Immature natural killer cell (primary cell): Measurements from ENCODE around the gene STOX1. TPM values are rescaled to one million over a fixed set of nuclear protein-coding genes. Genes with fewer than 3 reads are reported as not detected.
A peak's percentile ranks its signal among the peaks of the same experiment; 100 is the strongest.
"Not testable (repeated sequence)": the region's sequence is repeated elsewhere in the genome, so short reads cannot be mapped to it uniquely, and the experiment has no call there.

Source experiments
- DNase-seq, 3 donors: peaks; one replicate each; pipeline ENCODE4 v3.0.0; 2022; ENCODE audit warnings: mixed read lengths in 1 of 3
- H3K27ac Mint-ChIP-seq, 6 donors: one replicate each; pipeline ENCODE4 v1.8.0; 2020; ENCODE audit warnings: mixed read lengths in 6 of 6, mild to moderate bottlenecking in 5 of 6, inconsistent platforms in 4 of 6, moderate library complexity in 3 of 6
- H3K27me3 Mint-ChIP-seq, 3 donors: one replicate each; pipeline ENCODE4 v1.8.0; 2020 to 2021; ENCODE audit warnings: low read depth in 3 of 3, mild to moderate bottlenecking in 3 of 3, mixed read lengths in 3 of 3, moderate library complexity in 3 of 3, inconsistent platforms in 1 of 3
- H3K36me3 Mint-ChIP-seq, 3 donors: one replicate each; pipeline ENCODE4 v1.8.0; 2020; ENCODE audit warnings: mixed read lengths in 3 of 3, inconsistent platforms in 2 of 3, mild to moderate bottlenecking in 2 of 3
- H3K4me1 Mint-ChIP-seq, 2 donors: one replicate each; pipeline ENCODE4 v1.8.0; 2020; ENCODE audit warnings: inconsistent platforms in 2 of 2, mild to moderate bottlenecking in 2 of 2, mixed read lengths in 2 of 2, moderate library complexity in 1 of 2
- H3K4me3 Mint-ChIP-seq, 5 donors: one replicate each; pipeline ENCODE4 v1.8.0; 2020; ENCODE audit warnings: mild to moderate bottlenecking in 5 of 5, mixed read lengths in 5 of 5, inconsistent platforms in 3 of 5, moderate library complexity in 3 of 5
- H3K9me3 Mint-ChIP-seq, 6 donors: one replicate each; pipeline ENCODE4 v1.8.0; 2020; ENCODE audit warnings: mild to moderate bottlenecking in 6 of 6, mixed read lengths in 6 of 6, inconsistent platforms in 4 of 6, moderate library complexity in 3 of 6
- polyA plus RNA-seq, 3 donors: library from polyadenylated mRNA; unstranded; fragments of 300-500 nt; fragmentation: Illumina TruSeq; gene quantifications; one replicate each; pipeline ENCODE4 v1.2.3, GENCODE V29; 2021

Gene STOX1
- polyA plus RNA-seq, 3 donors from 2014 or later, result not detected

DNA sequence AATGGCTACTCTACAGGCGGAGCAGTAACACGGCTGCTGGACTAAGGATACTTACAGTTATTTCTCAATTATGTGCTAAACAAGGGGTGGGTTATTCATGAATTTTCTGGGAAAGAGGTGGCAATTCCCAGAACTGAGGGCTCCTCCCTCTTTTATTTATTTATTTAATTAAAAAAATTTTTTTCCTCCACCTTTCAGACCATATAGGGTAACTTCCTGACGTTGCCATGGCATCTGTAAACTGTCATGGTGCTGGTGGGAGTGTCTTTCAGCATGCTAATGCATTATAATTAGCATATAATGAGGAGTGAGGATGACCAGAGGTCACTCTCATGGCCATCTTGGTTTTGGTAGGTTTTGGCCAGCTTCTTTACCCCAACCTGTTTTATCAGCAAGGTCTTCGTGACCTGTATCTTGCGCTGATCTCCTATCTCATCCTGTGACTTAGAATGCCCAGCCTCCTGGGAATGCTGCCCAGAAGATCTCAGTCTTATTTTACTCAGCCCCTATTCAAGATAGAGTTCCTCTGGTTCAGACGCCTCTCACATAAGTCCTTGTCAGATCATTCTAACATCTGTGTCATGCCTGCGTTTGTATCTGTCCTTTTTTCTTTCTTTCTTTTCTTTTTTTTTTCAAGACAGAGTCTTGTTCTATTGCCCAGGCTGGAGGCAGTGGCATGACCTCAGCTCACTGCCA is 15.9 kb upstream of the STOX1 start:
- no peaks in the 10 kb centered on the region for H3K9me3 Mint-ChIP-seq
- no peaks in the 10 kb centered on the region for H3K4me1 Mint-ChIP-seq
- DNase-seq, result no peak
- no peak overlapping the region for H3K4me3 Mint-ChIP-seq
- H3K27ac Mint-ChIP-seq, result no peak overlapping the region
- H3K36me3 Mint-ChIP-seq, result no peaks in the 10 kb centered on the region
- H3K27me3 Mint-ChIP-seq, result peaks cover 0 to 3% (median 1%) of the 10 kb centered on the region in 3 donors

DNA sequence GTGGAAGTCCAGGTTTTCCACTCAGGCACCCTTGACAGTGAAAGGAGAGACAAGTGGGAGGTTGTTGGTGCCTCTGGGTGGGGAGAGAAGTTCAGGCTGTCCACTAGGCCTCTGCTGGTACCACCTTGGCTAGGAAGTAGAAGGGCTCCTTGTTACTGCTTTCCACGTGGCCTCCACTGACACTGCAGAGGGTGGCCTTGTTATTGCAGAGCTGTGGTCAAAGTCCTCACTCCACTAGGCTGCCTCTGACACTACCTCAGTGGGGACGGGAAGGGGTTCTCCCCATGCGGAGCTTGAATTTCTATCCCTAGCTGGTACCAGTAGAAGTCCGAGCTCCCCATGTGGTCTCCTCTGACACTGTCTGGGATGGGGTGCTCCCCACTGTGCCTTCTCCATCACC is 14.9 kb upstream of the STOX1 start:
- no peaks in the 10 kb centered on the region for H3K9me3 Mint-ChIP-seq
- H3K36me3 Mint-ChIP-seq, result no peaks in the 10 kb centered on the region
- no peak overlapping the region for H3K27ac Mint-ChIP-seq
- no peak for DNase-seq
- H3K27me3 Mint-ChIP-seq, result peaks cover 0 to 3% (median 1%) of the 10 kb centered on the region in 3 donors
- no peak overlapping the region for H3K4me3 Mint-ChIP-seq
- H3K4me1 Mint-ChIP-seq, result no peaks in the 10 kb centered on the region

DNA sequence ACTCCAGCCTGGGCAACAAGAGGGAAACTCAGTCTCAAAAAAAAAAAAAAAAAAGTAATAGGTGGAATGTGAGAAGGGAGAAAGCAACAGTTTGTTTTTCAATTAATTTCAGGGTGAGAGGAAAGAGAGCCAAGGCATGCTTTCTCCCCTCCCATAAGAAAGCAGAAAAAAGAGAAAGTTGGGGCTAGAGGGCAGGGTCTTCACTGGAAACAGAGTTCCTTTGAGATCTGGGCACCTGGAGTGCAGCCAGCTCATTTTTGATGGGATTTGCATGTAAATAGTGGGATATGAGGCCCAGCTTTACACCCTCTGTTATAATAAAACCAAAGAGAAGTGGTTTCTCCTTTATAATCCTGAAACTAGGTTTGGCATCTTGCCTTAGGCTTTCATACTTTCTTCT is 13.8 kb upstream of the STOX1 start:
- Mint-ChIP-seq H3K4me1 (no peaks in the 10 kb centered on the region), H3K9me3 (no peaks in the 10 kb centered on the region), H3K36me3 (no peaks in the 10 kb centered on the region), H3K27me3 (peaks cover 0 to 3% (median 1%) of the 10 kb centered on the region in 3 donors), H3K4me3 (no peak overlapping the region), H3K27ac (no peak overlapping the region)
- no peak for DNase-seq

DNA sequence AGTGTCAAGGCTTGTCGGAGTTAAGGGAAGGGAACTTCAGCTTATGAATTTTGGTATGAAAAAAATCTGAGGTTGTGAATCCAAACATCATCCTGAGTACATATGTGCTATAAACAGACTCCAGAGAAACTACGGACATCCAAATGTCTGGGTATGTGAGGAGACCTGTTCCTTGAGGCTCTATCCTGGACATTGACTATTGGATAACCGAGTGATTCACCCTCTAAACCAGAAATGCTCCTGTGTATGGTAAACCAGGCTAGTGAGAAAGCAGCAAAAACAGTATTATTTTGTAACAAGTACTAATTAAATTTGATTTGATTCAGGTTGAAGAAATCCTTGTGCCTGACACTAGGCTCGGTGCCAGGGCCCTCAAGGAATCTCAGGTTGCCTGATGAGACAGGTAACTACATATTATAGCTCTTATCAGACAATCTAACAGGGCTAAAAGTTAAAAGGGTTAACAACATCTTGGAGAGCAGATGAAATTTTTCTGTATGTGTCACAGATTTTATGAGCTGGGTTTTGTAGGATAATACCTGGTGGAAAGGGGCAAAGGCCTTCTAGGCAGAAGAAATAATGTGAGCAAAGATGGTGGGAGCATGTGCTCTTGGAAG is 10.4 kb upstream of the STOX1 start:
- no peak for DNase-seq
- H3K9me3 Mint-ChIP-seq, result no peaks in the 10 kb centered on the region
- peak overlapping the region in 1 of 6 donors; percentile 2 for H3K27ac Mint-ChIP-seq
- H3K27me3 Mint-ChIP-seq, result peaks cover 0 to 3% (median 0%) of the 10 kb centered on the region in 3 donors
- no peak overlapping the region for H3K4me3 Mint-ChIP-seq
- no peaks in the 10 kb centered on the region for H3K36me3 Mint-ChIP-seq
- H3K4me1 Mint-ChIP-seq, result no peaks in the 10 kb centered on the region

DNA sequence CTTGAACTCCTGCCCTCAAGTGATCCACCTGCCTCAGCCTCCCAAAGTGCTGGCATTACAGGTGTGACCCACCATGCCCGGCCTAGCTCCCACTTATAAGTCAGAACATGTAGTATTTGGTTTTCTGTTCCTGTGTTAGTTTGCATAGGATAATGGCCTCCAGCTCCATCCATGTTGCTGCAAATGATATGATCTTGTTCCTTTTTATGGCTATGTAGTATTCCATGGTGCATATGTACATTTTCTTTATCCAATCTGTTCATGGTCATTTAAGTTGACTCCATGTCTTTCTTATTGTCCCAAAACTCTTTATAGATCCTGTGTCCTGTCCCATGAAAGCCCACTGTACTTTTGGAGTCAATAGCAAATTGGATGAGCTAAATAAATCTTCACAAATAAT is 7.0 kb upstream of the STOX1 start:
- DNase-seq, H3K27ac Mint-ChIP-seq, H3K27me3 Mint-ChIP-seq, H3K4me1 Mint-ChIP-seq, H3K4me3 Mint-ChIP-seq, H3K36me3 Mint-ChIP-seq, H3K9me3 Mint-ChIP-seq: not testable (repeated sequence)

DNA sequence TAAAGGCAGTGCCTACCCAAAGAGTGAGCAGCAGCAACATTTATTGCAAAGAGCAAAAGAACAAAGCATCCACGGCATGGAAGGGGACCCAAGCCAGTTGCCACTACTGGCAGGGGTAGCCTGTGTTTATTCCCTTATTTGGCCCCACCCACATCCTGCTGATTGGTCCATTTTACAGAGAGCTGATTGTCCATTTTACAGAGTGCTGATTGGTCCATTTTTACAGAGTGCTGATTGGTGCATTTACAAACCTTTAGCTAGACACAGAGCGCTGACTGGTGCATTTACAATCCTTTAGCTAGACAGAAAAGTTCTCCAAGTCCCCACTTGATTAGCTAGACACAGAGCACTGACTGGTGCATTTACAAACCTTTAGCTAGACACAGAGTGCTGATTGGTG is 4.7 kb upstream of the STOX1 start:
- not testable (repeated sequence) for H3K27ac Mint-ChIP-seq, H3K36me3 Mint-ChIP-seq, DNase-seq, H3K4me3 Mint-ChIP-seq, H3K4me1 Mint-ChIP-seq, H3K9me3 Mint-ChIP-seq
- H3K27me3 Mint-ChIP-seq, result peaks cover 2 to 14% (median 3%) of the 10 kb centered on the region in 3 donors

DNA sequence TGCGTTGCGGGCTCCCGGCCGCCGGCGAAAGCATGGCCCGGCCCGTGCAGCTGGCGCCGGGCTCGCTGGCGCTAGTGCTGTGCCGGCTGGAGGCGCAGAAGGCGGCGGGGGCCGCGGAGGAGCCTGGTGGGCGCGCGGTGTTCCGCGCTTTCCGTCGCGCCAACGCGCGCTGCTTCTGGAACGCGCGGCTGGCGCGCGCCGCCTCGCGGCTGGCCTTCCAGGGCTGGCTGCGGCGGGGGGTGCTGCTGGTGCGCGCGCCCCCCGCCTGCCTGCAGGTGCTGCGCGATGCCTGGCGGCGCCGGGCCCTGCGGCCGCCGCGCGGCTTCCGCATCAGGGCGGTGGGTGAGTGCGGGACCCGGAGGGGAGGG is 245 bp downstream of the STOX1 start:
- not testable (repeated sequence) for H3K4me1 Mint-ChIP-seq, H3K9me3 Mint-ChIP-seq, H3K4me3 Mint-ChIP-seq, H3K27ac Mint-ChIP-seq, DNase-seq, H3K36me3 Mint-ChIP-seq
- peaks cover 3 to 14% (median 7%) of the 10 kb centered on the region in 3 donors for H3K27me3 Mint-ChIP-seq

DNA sequence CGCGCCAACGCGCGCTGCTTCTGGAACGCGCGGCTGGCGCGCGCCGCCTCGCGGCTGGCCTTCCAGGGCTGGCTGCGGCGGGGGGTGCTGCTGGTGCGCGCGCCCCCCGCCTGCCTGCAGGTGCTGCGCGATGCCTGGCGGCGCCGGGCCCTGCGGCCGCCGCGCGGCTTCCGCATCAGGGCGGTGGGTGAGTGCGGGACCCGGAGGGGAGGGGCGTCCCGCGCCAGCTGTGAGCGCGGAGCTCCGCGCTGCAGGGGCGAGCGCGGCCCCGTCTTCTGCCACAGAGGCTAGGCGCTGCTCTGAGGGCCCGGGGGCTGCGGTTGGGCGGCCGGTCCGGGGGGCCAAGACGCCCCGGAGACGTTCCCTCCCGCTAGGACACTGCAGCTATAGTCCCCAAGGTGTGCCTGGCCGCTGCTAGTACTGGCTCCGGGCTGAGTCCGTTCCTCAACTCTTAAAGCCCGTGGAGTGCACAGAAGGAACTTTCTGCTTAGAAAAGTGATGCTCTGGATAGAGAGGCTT is 811 bp downstream of the STOX1 start:
- DNase-seq, result peak in 2 of 3 donors; percentile 1 to 2
- not testable (repeated sequence) for H3K9me3 Mint-ChIP-seq

DNA sequence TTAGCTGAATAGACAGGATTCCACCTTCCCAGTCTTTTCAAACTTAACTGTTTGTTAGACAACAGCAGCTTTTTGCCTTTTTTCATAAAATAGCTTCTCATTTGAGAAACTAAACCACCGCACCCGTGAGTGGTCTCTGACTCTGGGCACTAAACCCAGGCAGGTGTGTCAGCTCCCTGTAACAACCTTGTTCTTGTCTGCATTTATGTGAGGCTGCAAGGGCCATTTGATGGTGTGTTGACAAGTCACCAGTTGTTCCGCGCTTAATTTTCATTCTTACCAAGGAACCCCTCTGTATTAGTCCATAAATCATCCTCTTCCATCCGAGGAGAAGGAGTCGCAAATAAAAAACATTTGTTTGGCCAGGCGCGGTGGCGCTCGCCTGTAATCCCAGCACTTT is 1.5 kb downstream of the STOX1 start:
- Mint-ChIP-seq H3K4me3 (peak overlapping the region; percentile 48 to 71 (median 55)), H3K9me3 (no peaks in the 10 kb centered on the region), H3K4me1 (peaks cover 0 to 8% of the 10 kb centered on the region in 2 donors), H3K36me3 (no peaks in the 10 kb centered on the region), H3K27me3 (peaks cover 3 to 14% (median 7%) of the 10 kb centered on the region in 3 donors), H3K27ac (no peak overlapping the region)
- no peak for DNase-seq

More for the DNA sequence above, 811 bp downstream of the STOX1 start:
- not testable (repeated sequence) for H3K27ac Mint-ChIP-seq, H3K36me3 Mint-ChIP-seq, H3K4me1 Mint-ChIP-seq
- H3K4me3 Mint-ChIP-seq, result peak overlapping the region; percentile 48 to 71 (median 55)
- peaks cover 3 to 14% (median 7%) of the 10 kb centered on the region in 3 donors for H3K27me3 Mint-ChIP-seq

DNA sequence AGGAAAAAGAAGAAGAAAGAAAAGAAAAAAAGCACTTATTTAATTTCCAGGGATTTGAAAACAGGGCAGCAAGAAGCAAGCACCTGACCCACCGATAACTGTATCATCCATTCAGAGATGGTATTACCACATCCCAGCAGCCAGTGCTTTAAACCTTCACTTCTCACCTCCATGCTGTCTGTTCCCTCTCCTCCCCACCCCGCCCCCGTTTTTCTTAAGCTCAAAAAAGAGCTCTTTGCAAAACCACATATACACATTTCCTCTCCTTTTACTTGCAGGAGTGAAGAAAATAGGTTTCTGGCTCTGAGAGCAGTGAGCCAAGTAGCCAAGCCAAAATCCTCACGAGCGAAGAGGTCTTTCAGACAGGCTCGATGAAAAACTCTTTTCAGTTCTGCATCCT is 2.2 kb downstream of the STOX1 start:
- no peaks in the 10 kb centered on the region for H3K9me3 Mint-ChIP-seq
- no peak for DNase-seq
- no peak overlapping the region for H3K4me3 Mint-ChIP-seq
- H3K27ac Mint-ChIP-seq, result no peak overlapping the region
- peaks cover 1 to 12% (median 7%) of the 10 kb centered on the region in 3 donors for H3K27me3 Mint-ChIP-seq
- peaks cover 0 to 8% of the 10 kb centered on the region in 2 donors for H3K4me1 Mint-ChIP-seq
- H3K36me3 Mint-ChIP-seq, result no peaks in the 10 kb centered on the region

DNA sequence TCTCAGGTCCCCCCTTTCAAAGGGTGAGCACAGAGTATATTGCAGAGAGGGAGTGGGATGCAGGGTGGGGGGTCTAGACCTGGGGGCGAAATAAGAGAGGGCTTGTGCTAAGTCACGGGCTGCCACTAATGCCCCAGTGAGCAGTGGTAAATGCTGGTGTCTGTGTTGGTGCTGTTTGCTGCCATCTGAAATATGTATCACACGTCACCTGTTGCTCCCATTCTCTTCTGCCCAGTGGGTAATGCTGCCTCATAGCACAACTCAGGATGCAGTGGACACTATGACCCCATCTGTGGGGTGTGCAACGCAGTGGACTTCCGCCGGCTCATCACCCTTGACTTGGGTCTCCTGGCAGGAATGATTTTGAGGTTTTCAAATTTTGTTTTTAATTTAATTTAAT is 2.6 kb downstream of the STOX1 start:
- H3K9me3 Mint-ChIP-seq, result no peaks in the 10 kb centered on the region
- H3K27me3 Mint-ChIP-seq, result peaks cover 1 to 9% (median 7%) of the 10 kb centered on the region in 3 donors
- peak overlapping the region in 1 of 5 donors; percentile 32 for H3K4me3 Mint-ChIP-seq
- DNase-seq, result no peak
- no peaks in the 10 kb centered on the region for H3K36me3 Mint-ChIP-seq
- peaks cover 0 to 8% of the 10 kb centered on the region in 2 donors for H3K4me1 Mint-ChIP-seq
- H3K27ac Mint-ChIP-seq, result no peak overlapping the region

DNA sequence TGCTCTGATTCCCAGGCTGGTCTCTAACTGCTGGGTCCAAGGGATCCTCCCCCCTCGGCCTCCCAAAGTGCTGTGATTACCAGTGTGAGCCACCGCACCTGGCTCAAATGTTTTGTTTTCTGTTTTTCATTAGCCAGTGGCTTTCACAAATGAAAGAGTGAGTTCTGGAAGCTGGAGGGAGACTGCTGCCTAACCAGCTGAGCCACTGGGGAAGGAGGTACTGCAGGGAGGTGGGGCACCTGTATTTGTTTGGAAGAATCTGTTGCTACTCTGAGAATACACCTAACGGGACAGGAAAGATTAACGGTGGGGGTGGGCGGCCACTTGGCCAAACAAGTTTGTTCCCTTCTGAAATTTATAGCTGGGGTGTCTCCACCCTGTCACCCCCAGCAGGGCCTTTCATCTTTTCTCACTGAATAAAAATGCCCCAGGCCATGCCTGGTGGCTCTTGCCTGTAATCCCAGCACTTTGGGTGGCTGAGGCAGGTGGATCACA is 4.7 kb downstream of the STOX1 start:
- Mint-ChIP-seq H3K4me1 (peaks cover 0 to 1% of the 10 kb centered on the region in 2 donors), H3K36me3 (no peaks in the 10 kb centered on the region), H3K27ac (no peak overlapping the region), H3K27me3 (peaks cover 0 to 5% (median 2%) of the 10 kb centered on the region in 3 donors), H3K9me3 (no peaks in the 10 kb centered on the region), H3K4me3 (no peak overlapping the region)
- no peak for DNase-seq

DNA sequence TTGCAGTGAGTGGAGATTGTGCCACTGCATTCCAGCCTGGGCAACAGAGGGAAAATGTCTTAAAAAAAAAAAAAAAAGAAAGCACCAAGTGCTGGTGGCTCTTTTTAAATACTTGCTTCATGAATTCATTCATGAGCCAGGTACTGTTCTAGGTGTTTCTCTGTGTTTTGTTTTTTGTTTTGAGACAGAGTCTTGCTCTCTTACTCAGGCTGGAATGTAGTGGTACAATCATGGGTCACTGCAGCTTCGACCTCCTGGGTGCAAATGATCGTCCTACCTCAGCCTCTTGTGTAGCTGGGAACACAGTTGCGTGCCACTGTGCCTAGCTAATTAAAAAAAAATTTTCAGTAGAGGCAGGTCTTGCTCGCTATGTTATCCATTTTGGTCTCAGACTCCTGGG is 5.3 kb downstream of the STOX1 start:
- H3K4me1 Mint-ChIP-seq, result peaks cover 0 to 1% of the 10 kb centered on the region in 2 donors
- peaks cover 0 to 5% (median 2%) of the 10 kb centered on the region in 3 donors for H3K27me3 Mint-ChIP-seq
- DNase-seq, result no peak
- no peak overlapping the region for H3K27ac Mint-ChIP-seq
- H3K9me3 Mint-ChIP-seq, result peaks cover 0 to 2% (median 0%) of the 10 kb centered on the region in 6 donors
- no peak overlapping the region for H3K4me3 Mint-ChIP-seq
- no peaks in the 10 kb centered on the region for H3K36me3 Mint-ChIP-seq

DNA sequence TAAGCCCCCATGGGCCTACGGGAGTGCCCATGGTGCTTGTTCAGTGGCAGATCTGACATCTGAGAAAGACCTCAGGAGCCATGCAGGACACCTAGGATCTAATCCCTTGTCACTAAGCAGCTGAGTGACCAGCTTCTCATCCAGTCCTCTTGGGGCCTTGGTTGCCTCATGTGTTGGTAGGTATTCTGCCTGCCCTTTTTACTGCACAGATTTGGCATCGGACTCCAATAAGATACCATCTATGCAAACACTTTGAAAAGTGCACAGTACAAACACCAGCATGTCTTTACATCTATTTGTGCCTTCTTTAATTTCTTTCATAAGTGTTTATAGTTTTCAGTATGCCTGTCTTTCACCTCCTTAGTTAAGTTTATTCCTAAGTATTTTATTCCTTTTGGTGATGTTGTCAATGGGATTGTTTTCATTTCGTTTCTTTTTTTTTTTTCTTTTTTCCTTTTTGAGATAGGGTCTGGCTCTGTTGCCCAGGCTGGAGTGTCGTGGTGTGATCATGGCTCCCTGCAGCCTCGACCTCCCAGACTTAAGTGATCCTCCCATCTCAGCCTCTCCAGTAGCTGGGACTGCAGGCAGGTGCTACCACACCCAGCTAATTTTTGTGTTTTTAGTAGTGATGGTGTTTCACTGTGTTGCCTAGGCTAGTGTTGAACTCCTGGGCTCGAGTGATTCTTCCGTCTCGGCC is 10.4 kb downstream of the STOX1 start:
- Mint-ChIP-seq H3K4me3 (no peak overlapping the region), H3K27me3 (peaks cover 0 to 2% (median 0%) of the 10 kb centered on the region in 3 donors), H3K27ac (no peak overlapping the region), H3K36me3 (no peaks in the 10 kb centered on the region), H3K9me3 (peaks cover 0 to 2% (median 0%) of the 10 kb centered on the region in 6 donors), H3K4me1 (no peaks in the 10 kb centered on the region)
- DNase-seq, result no peak
